Ishikawa (cell line): Measurements from ENCODE around the gene ZNF385D.

Source experiments
- EGR1 ChIP-seq: IDR thresholded peaks from 2 replicates; pipeline ENCODE4 v1.6.1; 2012
- EP300 ChIP-seq: IDR thresholded peaks from 2 replicates; pipeline ENCODE4 v1.6.1; 2012; ENCODE audit warnings: borderline replicate concordance
- FOXM1 ChIP-seq: IDR thresholded peaks from 2 replicates; pipeline ENCODE4 v1.6.1; 2012; ENCODE audit warnings: low read depth, borderline replicate concordance
- TAF1 ChIP-seq: IDR thresholded peaks from 2 replicates; pipeline ENCODE4 v1.6.1; 2012; ENCODE audit warnings: low read depth, mild to moderate bottlenecking
- TF ChIP-seq, protein P1 (sequence below): IDR thresholded peaks from 2 replicates; pipeline ENCODE4 v1.6.1; 2012; ENCODE audit warnings: low read depth, mild to moderate bottlenecking

GRCh38 chr3:21668012-21668411 lies 83.0 kb downstream of the ZNF385D start:
- TF ChIP-seq, protein P1, sequence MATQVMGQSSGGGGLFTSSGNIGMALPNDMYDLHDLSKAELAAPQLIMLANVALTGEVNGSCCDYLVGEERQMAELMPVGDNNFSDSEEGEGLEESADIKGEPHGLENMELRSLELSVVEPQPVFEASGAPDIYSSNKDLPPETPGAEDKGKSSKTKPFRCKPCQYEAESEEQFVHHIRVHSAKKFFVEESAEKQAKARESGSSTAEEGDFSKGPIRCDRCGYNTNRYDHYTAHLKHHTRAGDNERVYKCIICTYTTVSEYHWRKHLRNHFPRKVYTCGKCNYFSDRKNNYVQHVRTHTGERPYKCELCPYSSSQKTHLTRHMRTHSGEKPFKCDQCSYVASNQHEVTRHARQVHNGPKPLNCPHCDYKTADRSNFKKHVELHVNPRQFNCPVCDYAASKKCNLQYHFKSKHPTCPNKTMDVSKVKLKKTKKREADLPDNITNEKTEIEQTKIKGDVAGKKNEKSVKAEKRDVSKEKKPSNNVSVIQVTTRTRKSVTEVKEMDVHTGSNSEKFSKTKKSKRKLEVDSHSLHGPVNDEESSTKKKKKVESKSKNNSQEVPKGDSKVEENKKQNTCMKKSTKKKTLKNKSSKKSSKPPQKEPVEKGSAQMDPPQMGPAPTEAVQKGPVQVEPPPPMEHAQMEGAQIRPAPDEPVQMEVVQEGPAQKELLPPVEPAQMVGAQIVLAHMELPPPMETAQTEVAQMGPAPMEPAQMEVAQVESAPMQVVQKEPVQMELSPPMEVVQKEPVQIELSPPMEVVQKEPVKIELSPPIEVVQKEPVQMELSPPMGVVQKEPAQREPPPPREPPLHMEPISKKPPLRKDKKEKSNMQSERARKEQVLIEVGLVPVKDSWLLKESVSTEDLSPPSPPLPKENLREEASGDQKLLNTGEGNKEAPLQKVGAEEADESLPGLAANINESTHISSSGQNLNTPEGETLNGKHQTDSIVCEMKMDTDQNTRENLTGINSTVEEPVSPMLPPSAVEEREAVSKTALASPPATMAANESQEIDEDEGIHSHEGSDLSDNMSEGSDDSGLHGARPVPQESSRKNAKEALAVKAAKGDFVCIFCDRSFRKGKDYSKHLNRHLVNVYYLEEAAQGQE: no peak
- TF ChIP-seq EGR1: no peak
- TF ChIP-seq TAF1: no peak
- no peak for TF ChIP-seq FOXM1
- no peak for TF ChIP-seq EP300
